Activated naive CD8-positive, alpha-beta T cell treated with anti-CD3 and anti-CD28 coated beads, Interleukin-2, amount 10 ng/mL, durations not matched to agents 7 days and 5 days (primary cell): Measurements from ENCODE around the gene KRTAP2-4. TPM values are rescaled to one million over a fixed set of nuclear protein-coding genes. Genes with fewer than 3 reads are reported as not detected.
"Not testable (repeated sequence)": the region's sequence is repeated elsewhere in the genome, so short reads cannot be mapped to it uniquely, and the experiment has no call there.

Experiments used
- ATAC-seq: fragments of 150-1000 bp; cut with Tn5 transposase; one replicate; pipeline ENCODE4 v1.10.0; 2021; ENCODE audit warnings: low read depth, moderate library complexity
- POLR2A ChIA-PET: fragments of 350-600 bp; sonication (Branson Sonifier 250); formaldehyde crosslinking; loops from one replicate; lab custom pipeline; 2021; ENCODE audit warnings: antibody characterized with exemption; lab: Charles Lee
- DNase-seq: peaks from one replicate; pipeline ENCODE4 v3.0.0; 2021
- H3K27ac Mint-ChIP-seq: one replicate; pipeline ENCODE4 v1.8.0; 2022; ENCODE audit warnings: mild to moderate bottlenecking, mixed read lengths
- H3K27me3 Mint-ChIP-seq: one replicate; pipeline ENCODE4 v1.8.0; 2022; ENCODE audit warnings: mild to moderate bottlenecking, moderate library complexity, mixed read lengths
- H3K36me3 Mint-ChIP-seq: one replicate; pipeline ENCODE4 v1.8.0; 2021; ENCODE audit warnings: mild to moderate bottlenecking, mixed read lengths
- H3K4me1 Mint-ChIP-seq: one replicate; pipeline ENCODE4 v1.8.0; 2021; ENCODE audit warnings: mixed read lengths
- H3K4me3 Mint-ChIP-seq: one replicate; pipeline ENCODE4 v1.8.0; 2022; ENCODE audit warnings: mild to moderate bottlenecking, moderate library complexity, mixed read lengths
- H3K9me3 Mint-ChIP-seq: one replicate; pipeline ENCODE4 v1.8.0; 2021; ENCODE audit warnings: mixed read lengths
- total RNA-seq, 2 experiments: library from RNA; stranded (reverse); gene quantifications; one replicate each; pipeline ENCODE4 v1.2.3, GENCODE V29; 2021

KRTAP2-4 gene
- total RNA-seq, 2 experiments from 2014 or later = not detected

- Mint-ChIP-seq H3K27ac (no peak overlapping the region), H3K36me3 (no peaks in the 10 kb centered on the region), H3K9me3 (no peaks in the 10 kb centered on the region), H3K4me1 (peaks cover 1% of the 10 kb centered on the region), H3K27me3 (peaks cover 11% of the 10 kb centered on the region), H3K4me3 (no peak overlapping the region)
- POLR2A ChIA-PET = no interaction called here
- no peak for DNase-seq
- ATAC-seq = no peak
These were observed 30.4 kb upstream of the KRTAP2-4 start for GRCh38 chr17:41096055-41096454.

GRCh38 chr17:41088760-41089352 lies 23.2 kb upstream of the KRTAP2-4 start:
- H3K4me3 Mint-ChIP-seq, H3K4me1 Mint-ChIP-seq, H3K9me3 Mint-ChIP-seq, ATAC-seq, H3K36me3 Mint-ChIP-seq, H3K27ac Mint-ChIP-seq, POLR2A ChIA-PET, DNase-seq, H3K27me3 Mint-ChIP-seq: not testable (repeated sequence)

- POLR2A ChIA-PET, ATAC-seq, H3K27me3 Mint-ChIP-seq, H3K27ac Mint-ChIP-seq, DNase-seq, H3K9me3 Mint-ChIP-seq, H3K4me3 Mint-ChIP-seq, H3K4me1 Mint-ChIP-seq, H3K36me3 Mint-ChIP-seq: not testable (repeated sequence)
These were observed 18.6 kb upstream of the KRTAP2-4 start, which contains the start of gene KRTAP4-7 for GRCh38 chr17:41084100-41084856. KRTAP4-7 (plus strand) TSS chr17:41084150; CDS start chr17:41084207, 57 bp downstream.

GRCh38 chr17:41083427-41083826 lies 17.7 kb upstream of the KRTAP2-4 start:
- DNase-seq, H3K4me3 Mint-ChIP-seq, ATAC-seq, H3K4me1 Mint-ChIP-seq, H3K27ac Mint-ChIP-seq, POLR2A ChIA-PET, H3K27me3 Mint-ChIP-seq, H3K36me3 Mint-ChIP-seq, H3K9me3 Mint-ChIP-seq: not testable (repeated sequence)

GRCh38 chr17:41082626-41083025 lies 16.9 kb upstream of the KRTAP2-4 start:
- H3K4me3 Mint-ChIP-seq = no peak overlapping the region
- no peaks in the 10 kb centered on the region for H3K4me1 Mint-ChIP-seq
- POLR2A ChIA-PET = no interaction called here
- no peaks in the 10 kb centered on the region for H3K36me3 Mint-ChIP-seq
- no peak overlapping the region for H3K27ac Mint-ChIP-seq
- H3K9me3 Mint-ChIP-seq = peaks cover 3% of the 10 kb centered on the region
- ATAC-seq = no peak
- DNase-seq = no peak
- no peaks in the 10 kb centered on the region for H3K27me3 Mint-ChIP-seq

- no peak overlapping the region for H3K4me3 Mint-ChIP-seq
- no peaks in the 10 kb centered on the region for H3K9me3 Mint-ChIP-seq
- H3K27ac Mint-ChIP-seq = no peak overlapping the region
- ATAC-seq = no peak
- no peaks in the 10 kb centered on the region for H3K36me3 Mint-ChIP-seq
- POLR2A ChIA-PET = no interaction called here
- DNase-seq = no peak
- H3K4me1 Mint-ChIP-seq = no peaks in the 10 kb centered on the region
- H3K27me3 Mint-ChIP-seq = peaks cover 16% of the 10 kb centered on the region
These were observed 11.1 kb upstream of the KRTAP2-4 start for GRCh38 chr17:41076788-41077187.

GRCh38 chr17:41073676-41074075 lies 8.0 kb upstream of the KRTAP2-4 start:
- POLR2A ChIA-PET = no interaction called here
- H3K36me3 Mint-ChIP-seq = no peaks in the 10 kb centered on the region

GRCh38 chr17:41071606-41072360 lies 6.1 kb upstream of the KRTAP2-4 start:
- POLR2A ChIA-PET = no interaction called here
- no peak for DNase-seq
- no peak for ATAC-seq
- H3K27me3 Mint-ChIP-seq = peaks cover 15% of the 10 kb centered on the region
- H3K36me3 Mint-ChIP-seq = no peaks in the 10 kb centered on the region
- no peaks in the 10 kb centered on the region for H3K9me3 Mint-ChIP-seq
- peaks cover 2% of the 10 kb centered on the region for H3K4me1 Mint-ChIP-seq
- no peak overlapping the region for H3K4me3 Mint-ChIP-seq
- H3K27ac Mint-ChIP-seq = no peak overlapping the region

More at GRCh38 chr17:41073676-41074075, 8.0 kb upstream of the KRTAP2-4 start:
- Mint-ChIP-seq H3K27ac (no peak overlapping the region), H3K4me1 (peaks cover 2% of the 10 kb centered on the region), H3K27me3 (peaks cover 16% of the 10 kb centered on the region), H3K9me3 (no peaks in the 10 kb centered on the region), H3K4me3 (no peak overlapping the region)
- ATAC-seq = no peak
- no peak for DNase-seq

- Mint-ChIP-seq H3K36me3 (no peaks in the 10 kb centered on the region), H3K27ac (no peak overlapping the region), H3K27me3 (no peaks in the 10 kb centered on the region), H3K4me3 (no peak overlapping the region), H3K4me1 (peaks cover 5% of the 10 kb centered on the region), H3K9me3 (no peaks in the 10 kb centered on the region)
- POLR2A ChIA-PET = no interaction called here
- ATAC-seq (no peak), DNase-seq (no peak)
These were observed 3.4 kb upstream of the KRTAP2-4 start for GRCh38 chr17:41069031-41069430.

- Mint-ChIP-seq H3K36me3 (no peaks in the 10 kb centered on the region), H3K4me3 (no peak overlapping the region), H3K9me3 (no peaks in the 10 kb centered on the region), H3K27ac (no peak overlapping the region), H3K4me1 (peaks cover 5% of the 10 kb centered on the region), H3K27me3 (no peaks in the 10 kb centered on the region)
- DNase-seq = no peak
- POLR2A ChIA-PET = no interaction called here
- no peak for ATAC-seq
These were observed 1.6 kb upstream of the KRTAP2-4 start for GRCh38 chr17:41067281-41067680.

- POLR2A ChIA-PET, DNase-seq, H3K9me3 Mint-ChIP-seq, H3K27ac Mint-ChIP-seq, H3K36me3 Mint-ChIP-seq, ATAC-seq, H3K4me1 Mint-ChIP-seq, H3K4me3 Mint-ChIP-seq: not testable (repeated sequence)
- peaks cover 12% of the 10 kb centered on the region for H3K27me3 Mint-ChIP-seq
These were observed 526 bp downstream of the KRTAP2-4 start for GRCh38 chr17:41065016-41065689.

- no peak for DNase-seq
- Mint-ChIP-seq H3K27me3 (peaks cover 18% of the 10 kb centered on the region), H3K27ac (no peak overlapping the region), H3K4me3 (no peak overlapping the region), H3K36me3 (no peaks in the 10 kb centered on the region), H3K9me3 (no peaks in the 10 kb centered on the region), H3K4me1 (peaks cover 5% of the 10 kb centered on the region)
- ATAC-seq = no peak
- POLR2A ChIA-PET = no interaction called here
These were observed 1.4 kb downstream of the KRTAP2-4 start for GRCh38 chr17:41064301-41064700.

GRCh38 chr17:41063449-41063848 lies 2.2 kb downstream of the KRTAP2-4 start:
- DNase-seq (no peak), ATAC-seq (no peak)
- H3K9me3 Mint-ChIP-seq = no peaks in the 10 kb centered on the region
- POLR2A ChIA-PET = no interaction called here
- peaks cover 3% of the 10 kb centered on the region for H3K4me1 Mint-ChIP-seq
- no peak overlapping the region for H3K27ac Mint-ChIP-seq
- no peak overlapping the region for H3K4me3 Mint-ChIP-seq
- H3K36me3 Mint-ChIP-seq = no peaks in the 10 kb centered on the region
- H3K27me3 Mint-ChIP-seq = peaks cover 24% of the 10 kb centered on the region
